HCT116 (cell line): ENCODE measurements around the gene GRHL3. TPM values are rescaled to one million over a fixed set of nuclear protein-coding genes. Genes with fewer than 3 reads are reported as not detected.

Source experiments
- ATAC-seq: fragments of 200-7000 bp; cut with Tn5 transposase; 2 replicates; pipeline ENCODE4 v1.9.1; 2020; ENCODE audit warnings: mild to moderate bottlenecking, moderate library complexity
- BruUV-seq: library from RNA; stranded (reverse); fragments of 400-500 nt; replicated peaks from 2 replicates; lab custom pipeline; 2021; lab: Mats Ljungman, UMichigan
- CTCF ChIA-PET: fragments of 300-600 bp; sonication (Branson Sonifier 250); formaldehyde crosslinking; loops from one replicate; lab custom pipeline; 2021; ENCODE audit warnings: antibody characterized with exemption; lab: Charles Lee
- POLR2A ChIA-PET: fragments of 300-600, 350-600 bp; sonication (Branson Sonifier 250); formaldehyde crosslinking; loops from one replicate; lab custom pipeline; 2021; ENCODE audit warnings: antibody characterized with exemption; lab: Charles Lee
- RAD21 ChIA-PET, 2 experiments: fragments of 300-600 bp; sonication (Branson Sonifier 250); formaldehyde crosslinking; loops; one replicate each; lab custom pipeline; 2023; ENCODE audit warnings: low total read pairs in 2 of 2; ENCODE audit not compliant: uncharacterized antibody in 2 of 2, unreplicated experiment in 2 of 2, low non-redundant PET in 1 of 2; lab: Charles Lee
- DNase-seq: peaks from one replicate; pipeline ENCODE4 v3.0.0-alpha.2; 2010; ENCODE audit warnings: low read depth, low spot score
- H2AFZ ChIP-seq: fragments of 200-600 bp; shearing (Covaris generic), sonication (generic); 2 replicates; pipeline ENCODE4 v1.6.1; 2017; ENCODE audit warnings: low read depth, mixed run types, mixed read lengths, antibody characterized with exemption, low read length; ENCODE audit not compliant: poor library complexity, severe bottlenecking
- H3K27ac ChIP-seq: 2 replicates; pipeline ENCODE4 v1.5.1; 2012; ENCODE audit warnings: low read depth, low read length
- H3K27me3 ChIP-seq: fragments of 200-600 bp; sonication (generic); 2 replicates; pipeline ENCODE4 v1.6.1; 2016; ENCODE audit warnings: mixed run types, low read length, mixed read lengths; ENCODE audit not compliant: insufficient read depth
- H3K36me3 ChIP-seq, 2 experiments: fragments of 200-500 bp in 1 of 2; fragments of 200-600 bp in 1 of 2; sonication (Bioruptor generic) in 1 of 2; sonication (generic) in 1 of 2; 2 replicates each; pipeline versions ENCODE4 v1.5.1 to v1.6.1; 2014 to 2016; ENCODE audit warnings: low read length in 2 of 2, inconsistent platforms in 1 of 2, mixed read lengths in 1 of 2, mixed run types in 1 of 2; ENCODE audit not compliant: insufficient read depth in 2 of 2, control insufficient read depth in 1 of 2
- H3K4me1 ChIP-seq, 2 experiments: fragments of 200-600 bp in 1 of 2; sonication (generic) in 1 of 2; 2 replicates each; pipeline versions ENCODE4 v1.5.1 to v1.6.1; 2012 to 2017; ENCODE audit warnings: low read length in 2 of 2, inconsistent platforms in 1 of 2, mild to moderate bottlenecking in 1 of 2, mixed read lengths in 1 of 2, mixed run types in 1 of 2, moderate library complexity in 1 of 2; ENCODE audit not compliant: insufficient read depth in 2 of 2, control insufficient read depth in 1 of 2
- H3K4me2 ChIP-seq: fragments of 200-600 bp; sonication (generic); 2 replicates; pipeline ENCODE4 v1.6.1; 2017; ENCODE audit warnings: mixed run types, low read length, mixed read lengths
- H3K4me3 ChIP-seq, 2 experiments: fragments of 200-600 bp in 1 of 2; sonication (generic) in 1 of 2; replicated peaks in 1 of 2; 2 replicates each; pipeline ENCODE4 v1.5.1; 2011 to 2016; ENCODE audit warnings: low read length in 2 of 2, control low read depth in 1 of 2, low read depth in 1 of 2, mild to moderate bottlenecking in 1 of 2, mixed read lengths in 1 of 2, mixed run types in 1 of 2
- H3K79me2 ChIP-seq: fragments of 200-600 bp; sonication (generic); 2 replicates; pipeline ENCODE4 v1.6.1; 2017; ENCODE audit warnings: mild to moderate bottlenecking, mixed run types, low read length, moderate library complexity, mixed read lengths; ENCODE audit not compliant: insufficient read depth
- H3K9ac ChIP-seq: fragments of 200-600 bp; sonication (generic); 2 replicates; pipeline ENCODE4 v1.6.1; 2016; ENCODE audit warnings: low read length, mixed read lengths
- H3K9me2 ChIP-seq: fragments of 200-600 bp; sonication (generic), shearing (Covaris generic); 2 replicates; pipeline ENCODE4 v1.6.1; 2017; ENCODE audit warnings: mixed run types, mild to moderate bottlenecking, moderate library complexity; ENCODE audit not compliant: insufficient read depth
- H3K9me3 ChIP-seq, 2 experiments: fragments of 200-500 bp in 1 of 2; fragments of 200-600 bp in 1 of 2; sonication (Bioruptor generic) in 1 of 2; sonication (generic) in 1 of 2; 2 replicates each; pipeline ENCODE4 v1.6.1; 2014 to 2017; ENCODE audit warnings: low read length in 2 of 2, mixed read lengths in 2 of 2, inconsistent platforms in 1 of 2, low read depth in 1 of 2, mild to moderate bottlenecking in 1 of 2, mixed run types in 1 of 2, moderate library complexity in 1 of 2; ENCODE audit not compliant: control insufficient read depth in 1 of 2, insufficient read depth in 1 of 2
- H4K20me1 ChIP-seq: fragments of 200-600 bp; sonication (generic), shearing (Covaris generic); 2 replicates; pipeline ENCODE4 v1.6.1; 2017; ENCODE audit warnings: mixed run types, mild to moderate bottlenecking, moderate library complexity; ENCODE audit not compliant: insufficient read depth
- FOSL1 ChIP-seq: IDR thresholded peaks from 2 replicates; pipeline ENCODE4 v1.6.1; 2012; ENCODE audit warnings: low read depth
- RAD21 ChIP-seq: IDR thresholded peaks from 2 replicates; pipeline ENCODE4 v1.6.1; 2012; ENCODE audit warnings: low read depth, mild to moderate bottlenecking
- SIN3A ChIP-seq: IDR thresholded peaks from 2 replicates; pipeline ENCODE4 v1.6.1; 2012; ENCODE audit warnings: low read depth
- SP1 ChIP-seq: IDR thresholded peaks from 2 replicates; pipeline ENCODE4 v1.6.1; 2012; ENCODE audit warnings: low read depth
- TCF7L2 ChIP-seq: IDR thresholded peaks from 2 replicates; pipeline ENCODE4 v1.7.0; 2011; ENCODE audit warnings: borderline replicate concordance, inconsistent platforms; ENCODE audit not compliant: insufficient read depth, insufficient read length; ENCODE audit errors: extremely low read depth
- intact Hi-C: fragments of 100-400 bp; cut with micrococcal nuclease; formaldehyde crosslinking; loops from 2 replicates; pipeline ENCODE4 v1.10.0; 2022
- total RNA-seq: library from RNA; stranded (reverse); gene quantifications from one replicate; pipeline ENCODE4 v1.2.1, GENCODE V29; 2021; ENCODE audit not compliant: unreplicated experiment
- TF ChIP-seq, protein P1 (sequence below): IDR thresholded peaks from 2 replicates; pipeline ENCODE4 v1.6.1; 2012

Gene GRHL3
- total RNA-seq, 1 experiment from 2014 or later: 1.0 TPM

GRCh38 chr1:24392982-24393650 lies 74.0 kb downstream of the GRHL3 start:
- Histone ChIP-seq H3K9me2 (no peaks in the 10 kb centered on the region), H3K4me1 (peaks cover 8 to 35% of the 10 kb centered on the region in 2 experiments), H3K4me2 (peak overlapping the region; percentile 59; the same call in 1 of the 2 replicates), H3K9ac (peak overlapping the region; percentile 38), H3K4me3 (no peak overlapping the region), H3K27ac (no peak overlapping the region), H2AFZ (no peak overlapping the region), H3K79me2 (no peaks in the 10 kb centered on the region), H3K9me3 (no peaks in the 10 kb centered on the region), H4K20me1 (no peaks in the 10 kb centered on the region), H3K27me3 (no peaks in the 10 kb centered on the region), H3K36me3 (no peaks in the 10 kb centered on the region)
- TF ChIP-seq RAD21: no peak
- no peak for DNase-seq
- POLR2A ChIA-PET: interaction anchor here (2.2 to 2.4 kb wide), 3 partner anchors 191 to 242 kb away, joined by 10 to 19 read pairs (median 12); no protein-coding TSS in a partner anchor
- intact Hi-C loops: loop anchor here (1.0 to 10.0 kb wide), 5 partner anchors 71 to 621 kb away; no protein-coding TSS in a partner anchor
- BruUV-seq: no TSS peak
- no peak for ATAC-seq
- RAD21 ChIA-PET: interaction anchor here (0.9 to 3.7 kb wide), 7 partner anchors 191 to 442 kb away, joined by 3 to 68 read pairs (median 31); no protein-coding TSS in a partner anchor
- CTCF ChIA-PET: interaction anchor here (0.8 to 5.8 kb wide), 27 partner anchors 9 to 477 kb away, joined by 3 to 457 read pairs (median 8); partner anchors contain the start of genes IFNLR1, NIPAL3 and STPG1

- ChIA-PET RAD21 (interaction anchor here (0.9 to 3.7 kb wide), 5 partner anchors 192 to 441 kb away, joined by 3 to 68 read pairs (median 3); no protein-coding TSS in a partner anchor), CTCF (interaction anchor here (0.7 to 5.8 kb wide), 11 partner anchors 9 to 477 kb away, joined by 3 to 457 read pairs (median 6); partner anchors contain the start of gene NIPAL3), POLR2A (no interaction called here)
- H3K4me2 ChIP-seq: peak overlapping the region; percentile 59
- H3K27ac ChIP-seq: no peak overlapping the region
- H3K9me3 ChIP-seq: no peaks in the 10 kb centered on the region
- DNase-seq (no peak), ATAC-seq (peak; percentile 59)
- H4K20me1 ChIP-seq: no peaks in the 10 kb centered on the region
- H3K36me3 ChIP-seq: no peaks in the 10 kb centered on the region
- no peaks in the 10 kb centered on the region for H3K27me3 ChIP-seq
- no peaks in the 10 kb centered on the region for H3K79me2 ChIP-seq
- peaks cover 8 to 35% of the 10 kb centered on the region in 2 experiments for H3K4me1 ChIP-seq
- intact Hi-C loops: loop anchor here (5.0 to 10.0 kb wide), 4 partner anchors 72 to 622 kb away; no protein-coding TSS in a partner anchor
- no peaks in the 10 kb centered on the region for H3K9me2 ChIP-seq
- peak overlapping the region in 1 of 2 experiments; percentile 3; a peak in 1 of 4 replicates for H3K4me3 ChIP-seq
- peak overlapping the region; percentile 38 for H3K9ac ChIP-seq
- no TSS peak for BruUV-seq
- peak overlapping the region; percentile 8 for H2AFZ ChIP-seq
- TF ChIP-seq SIN3A (no peak), SP1 (peak; percentile 42; the same call in 1 of the 2 replicates), TCF7L2 (no peak), FOSL1 (peak; percentile 58)
- TF ChIP-seq, protein P1, sequence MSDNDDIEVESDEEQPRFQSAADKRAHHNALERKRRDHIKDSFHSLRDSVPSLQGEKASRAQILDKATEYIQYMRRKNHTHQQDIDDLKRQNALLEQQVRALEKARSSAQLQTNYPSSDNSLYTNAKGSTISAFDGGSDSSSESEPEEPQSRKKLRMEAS: peak; percentile 33; the same call in 1 of the 2 replicates
Observed at GRCh38 chr1:24393892-24394291, 74.7 kb downstream of the GRHL3 start.
